Inferior parietal cortex (tissue), 1 donor: ENCODE results near the gene ZNF217.
"Not testable (repeated sequence)": the region's sequence is repeated elsewhere in the genome, so short reads cannot be mapped to it uniquely, and the experiment has no call there.

Experiments
- DNase-seq: peaks from one replicate; pipeline ENCODE4 v3.0.0-alpha.2; 2016; ENCODE audit errors: extremely low spot score

ZNF217 gene

GRCh38 chr20:53622247-53623133, 28.9 kb upstream of the ZNF217 start:
- DNase-seq, result no peak

- no peak for DNase-seq
These were observed 28.0 kb upstream of the ZNF217 start for GRCh38 chr20:53621482-53622246.

DNA sequence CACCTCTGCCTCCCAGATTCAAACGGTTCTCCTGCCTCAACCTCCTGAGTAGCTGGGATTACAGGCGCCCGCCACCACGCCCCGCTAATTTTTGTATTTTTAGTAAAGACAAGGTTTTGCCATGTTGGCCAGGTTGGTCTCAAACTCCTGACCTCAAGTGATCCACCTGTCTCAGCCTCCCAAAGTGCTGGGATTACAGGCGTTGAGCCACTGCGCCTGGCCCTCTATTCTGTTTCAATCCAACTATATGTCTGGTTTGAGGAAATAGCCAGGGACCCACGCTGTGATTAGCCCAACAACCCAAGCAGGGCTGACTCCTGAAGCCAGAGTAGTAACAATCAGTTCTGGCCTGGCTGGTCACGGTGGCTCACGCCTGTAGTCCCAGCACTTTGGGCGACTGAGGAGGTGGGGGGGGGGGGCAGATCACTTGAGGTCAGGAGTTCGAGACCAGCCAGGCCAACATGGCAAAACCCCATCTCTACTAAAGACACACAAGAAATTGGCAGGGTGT, 24.9 kb upstream of the ZNF217 start:
- not testable (repeated sequence) for DNase-seq

- DNase-seq, result no peak
These were observed 24.3 kb upstream of the ZNF217 start for GRCh38 chr20:53617791-53618489.

DNA sequence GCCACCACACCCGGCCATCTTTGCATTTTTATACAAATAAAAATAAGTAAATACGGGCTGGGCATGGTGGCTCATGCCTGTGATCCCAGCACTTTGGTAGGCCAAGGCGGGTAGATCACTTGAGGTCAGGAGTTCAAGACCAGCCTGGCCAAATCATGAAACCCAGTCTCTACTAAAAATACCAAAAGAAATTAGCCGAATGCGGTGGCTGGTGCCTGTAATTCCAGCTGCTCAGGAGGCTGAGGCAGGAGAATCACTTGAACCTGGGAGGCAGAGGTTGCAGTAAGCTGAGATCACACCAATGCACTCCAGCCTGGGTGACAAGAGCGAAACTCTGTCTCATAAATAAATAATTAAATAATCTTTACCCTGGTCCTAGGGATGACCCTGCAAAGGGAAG, 22.9 kb upstream of the ZNF217 start:
- DNase-seq, result not testable (repeated sequence)

GRCh38 chr20:53613748-53614147, 20.1 kb upstream of the ZNF217 start:
- no peak for DNase-seq

GRCh38 chr20:53612289-53612688, 18.6 kb upstream of the ZNF217 start:
- not testable (repeated sequence) for DNase-seq

GRCh38 chr20:53611449-53611894, 17.8 kb upstream of the ZNF217 start:
- no peak for DNase-seq

DNA sequence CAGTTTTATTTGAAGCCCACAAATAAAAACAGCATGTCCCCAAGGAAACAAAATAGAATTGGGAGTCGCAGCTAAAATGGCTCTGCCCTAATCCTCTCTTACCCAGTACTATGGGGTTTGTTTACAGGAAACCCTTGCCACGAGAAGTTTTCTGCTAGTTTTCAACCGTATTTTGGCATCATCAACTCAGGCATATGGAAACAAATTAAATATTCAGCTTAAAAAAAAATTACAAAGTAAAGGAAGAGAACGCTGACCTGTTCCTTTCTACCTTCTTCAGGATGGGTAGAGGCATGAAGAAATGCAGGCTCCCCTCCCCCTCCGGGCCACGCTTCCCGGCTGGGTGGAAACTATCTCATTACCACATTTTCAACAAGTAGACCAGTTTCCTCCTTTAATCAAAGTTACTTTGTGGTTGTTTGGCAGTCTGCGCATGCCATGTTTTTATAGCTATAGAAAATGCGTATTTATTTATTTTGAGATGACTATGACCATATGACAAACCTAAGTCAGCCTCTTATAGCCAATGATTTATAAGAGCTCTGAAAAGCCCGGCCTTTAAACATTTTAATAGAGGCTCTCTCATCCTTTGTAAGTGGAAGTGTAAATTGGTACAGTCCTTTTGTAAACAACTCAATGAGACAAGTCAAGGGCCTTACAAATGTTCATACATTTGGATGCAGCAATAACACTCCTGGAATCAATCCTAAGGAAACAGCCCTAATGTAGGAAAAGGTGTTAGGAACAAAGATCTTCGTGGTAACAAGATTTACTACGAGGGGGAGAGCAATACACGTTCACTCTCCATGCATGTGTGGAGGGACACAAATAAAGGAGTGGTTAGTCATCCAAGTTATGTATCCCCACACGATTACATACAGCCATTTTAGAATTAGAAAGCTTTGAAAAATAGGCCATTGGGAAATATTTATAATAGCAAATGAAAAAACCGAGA, 16.1 kb upstream of the ZNF217 start:
- DNase-seq, result no peak

- no peak for DNase-seq
These were observed 15.1 kb upstream of the ZNF217 start for GRCh38 chr20:53608456-53609452.

GRCh38 chr20:53608071-53608455, 14.4 kb upstream of the ZNF217 start:
- no peak for DNase-seq

DNA sequence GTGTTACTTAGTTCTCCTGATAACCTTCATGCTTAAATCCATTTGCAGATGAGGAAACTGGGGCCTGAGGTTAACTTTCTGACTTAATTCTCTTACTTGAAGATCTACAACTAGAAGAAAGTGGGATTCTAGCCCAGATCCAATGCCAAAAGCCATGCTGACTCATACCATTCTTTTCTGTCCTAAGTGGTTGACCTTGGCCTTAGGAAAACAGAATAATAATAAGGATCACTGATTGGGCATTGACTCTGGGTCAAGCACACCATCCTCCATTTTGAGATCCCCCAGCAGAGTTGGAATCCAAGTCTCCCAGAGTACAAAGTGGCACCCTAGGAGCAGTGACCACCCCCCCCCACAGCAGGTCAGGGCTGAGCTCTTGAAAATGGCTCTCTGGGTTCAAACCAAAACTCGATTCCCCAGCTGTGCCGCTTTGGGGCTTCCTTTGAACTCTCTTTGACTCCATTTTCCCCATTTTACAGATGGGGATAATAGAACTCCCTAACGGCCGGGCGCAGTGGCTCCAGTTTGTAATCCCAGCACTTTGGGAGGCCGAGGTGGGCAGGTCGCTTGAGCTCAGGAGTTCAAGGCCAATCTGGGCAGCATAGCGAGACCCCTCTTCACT, 12.8 kb upstream of the ZNF217 start:
- no peak for DNase-seq

DNA sequence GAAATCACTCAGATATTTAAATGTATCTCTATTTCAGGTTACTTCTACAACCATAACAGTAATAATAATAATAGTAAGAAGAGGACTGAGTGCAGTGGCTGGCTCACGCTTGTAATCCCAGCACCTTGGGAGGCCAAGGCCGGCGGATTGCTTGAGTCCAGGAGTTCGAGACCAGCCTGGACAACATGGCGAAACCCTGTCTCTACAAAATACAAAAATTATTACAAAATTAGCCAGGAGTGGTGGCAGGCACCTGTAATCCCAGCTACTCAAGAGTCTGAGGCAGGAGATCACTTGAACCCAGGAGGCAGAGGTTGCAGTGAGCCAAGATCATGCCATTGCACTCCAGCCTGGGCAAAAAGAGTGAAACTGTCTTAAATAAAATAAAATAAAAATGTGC, 11.8 kb upstream of the ZNF217 start:
- DNase-seq, result not testable (repeated sequence)

GRCh38 chr20:53604846-53605245, 11.2 kb upstream of the ZNF217 start:
- DNase-seq, result not testable (repeated sequence)

DNA sequence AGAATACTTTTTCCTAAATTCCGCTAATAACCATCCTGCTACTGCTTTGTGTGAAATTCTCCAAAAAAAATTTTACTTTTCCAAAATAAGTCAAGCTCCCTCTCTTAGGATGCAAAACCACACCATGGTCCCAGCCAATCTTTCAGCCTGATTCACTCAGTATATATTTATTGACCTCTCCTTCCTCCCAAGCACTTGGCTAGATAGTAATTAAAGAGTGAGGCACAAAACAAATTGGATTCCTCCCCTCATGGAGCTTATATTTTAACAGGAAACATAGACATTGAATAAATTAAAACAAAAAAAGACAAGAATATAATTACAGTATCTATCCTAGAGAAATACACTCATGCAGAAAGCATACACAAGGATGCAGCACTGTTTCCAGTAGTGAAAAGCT, 9.0 kb upstream of the ZNF217 start:
- DNase-seq, result no peak

GRCh38 chr20:53599910-53600632, 6.4 kb upstream of the ZNF217 start:
- DNase-seq, result no peak

DNA sequence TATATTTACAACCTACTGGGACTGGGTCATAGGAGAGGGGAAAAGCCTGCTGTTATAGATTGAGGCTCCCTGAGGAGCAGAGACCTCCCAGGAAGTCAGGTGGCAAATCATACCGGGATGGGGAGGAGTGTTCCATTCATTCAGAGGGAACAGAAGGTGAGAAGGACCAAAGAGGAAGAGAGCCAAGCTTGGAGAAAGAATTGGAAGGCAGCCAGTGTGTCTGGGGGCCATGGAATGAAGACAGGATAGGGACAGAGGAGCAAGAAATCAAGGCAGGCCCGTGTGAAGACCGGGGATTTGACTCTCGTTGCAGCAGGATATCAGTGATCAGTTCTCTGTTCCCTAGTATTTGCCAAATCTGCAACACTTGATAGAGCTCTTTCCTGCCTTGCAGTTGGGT, 5.7 kb upstream of the ZNF217 start:
- DNase-seq, result no peak

DNA sequence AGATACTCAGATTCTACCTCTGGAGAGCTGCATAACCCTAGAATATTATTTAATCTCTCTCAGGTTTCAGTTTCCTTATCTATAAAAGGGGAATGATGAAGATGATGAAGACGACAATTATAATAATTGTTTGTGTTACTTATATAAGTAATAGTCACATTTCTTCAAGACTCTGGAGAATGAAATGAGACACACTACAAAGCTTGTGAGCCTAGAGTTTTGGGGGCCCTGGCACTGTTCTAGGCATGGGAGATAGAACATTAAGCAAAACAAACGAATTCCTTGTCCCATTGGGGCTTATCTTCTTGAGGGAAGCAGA, 5.4 kb upstream of the ZNF217 start:
- no peak for DNase-seq
